SU-DHL-6 (cell line): ENCODE data around the gene SLC19A1.

Experiments
- EZH2phosphoT487 ChIP-seq: fragments of 200-600 bp; sonication (generic), shearing (Covaris generic); conservative IDR thresholded peaks from 2 replicates; pipeline ENCODE4 v1.6.1; 2018; ENCODE audit warnings: mild to moderate bottlenecking, antibody characterized with exemption, low read length, moderate library complexity, mixed read lengths
- TF ChIP-seq, protein P1 (sequence below): fragments of 200-600 bp; sonication (generic); IDR thresholded peaks from one replicate; pipeline ENCODE4 v1.5.1; 2017; ENCODE audit warnings: antibody characterized with exemption, mild to moderate bottlenecking, low read length, moderate library complexity; ENCODE audit not compliant: insufficient read depth, poor library complexity, severe bottlenecking

GRCh38 chr21:45523411-45524101 lies 18.7 kb downstream of the SLC19A1 start:
- TF ChIP-seq, protein P1, sequence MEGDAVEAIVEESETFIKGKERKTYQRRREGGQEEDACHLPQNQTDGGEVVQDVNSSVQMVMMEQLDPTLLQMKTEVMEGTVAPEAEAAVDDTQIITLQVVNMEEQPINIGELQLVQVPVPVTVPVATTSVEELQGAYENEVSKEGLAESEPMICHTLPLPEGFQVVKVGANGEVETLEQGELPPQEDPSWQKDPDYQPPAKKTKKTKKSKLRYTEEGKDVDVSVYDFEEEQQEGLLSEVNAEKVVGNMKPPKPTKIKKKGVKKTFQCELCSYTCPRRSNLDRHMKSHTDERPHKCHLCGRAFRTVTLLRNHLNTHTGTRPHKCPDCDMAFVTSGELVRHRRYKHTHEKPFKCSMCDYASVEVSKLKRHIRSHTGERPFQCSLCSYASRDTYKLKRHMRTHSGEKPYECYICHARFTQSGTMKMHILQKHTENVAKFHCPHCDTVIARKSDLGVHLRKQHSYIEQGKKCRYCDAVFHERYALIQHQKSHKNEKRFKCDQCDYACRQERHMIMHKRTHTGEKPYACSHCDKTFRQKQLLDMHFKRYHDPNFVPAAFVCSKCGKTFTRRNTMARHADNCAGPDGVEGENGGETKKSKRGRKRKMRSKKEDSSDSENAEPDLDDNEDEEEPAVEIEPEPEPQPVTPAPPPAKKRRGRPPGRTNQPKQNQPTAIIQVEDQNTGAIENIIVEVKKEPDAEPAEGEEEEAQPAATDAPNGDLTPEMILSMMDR = no peak
- no peak for TF ChIP-seq EZH2phosphoT487
